Activated B cell treated with CpG ODN at 0.5 μM for 24 hours (primary cell): ENCODE measurements around the gene TRPM4. TPM values are rescaled to one million over a fixed set of nuclear protein-coding genes. Genes with fewer than 3 reads are reported as not detected.

Experiments
- ATAC-seq: fragments of 200-7000 bp; cut with Tn5 transposase; one replicate; pipeline ENCODE4 v1.10.0; 2021; ENCODE audit warnings: low read depth, mild to moderate bottlenecking, moderate library complexity
- CTCF ChIA-PET: fragments of 350-600 bp; sonication (Branson Sonifier 250); formaldehyde crosslinking; loops from one replicate; lab custom pipeline; 2021; ENCODE audit warnings: antibody characterized with exemption; lab: Charles Lee
- POLR2A ChIA-PET: fragments of 350-600 bp; sonication (Branson Sonifier 250); formaldehyde crosslinking; loops from one replicate; lab custom pipeline; 2021; ENCODE audit warnings: antibody characterized with exemption; lab: Charles Lee
- DNase-seq: peaks from one replicate; pipeline ENCODE4 v3.0.0; 2022
- H3K27ac Mint-ChIP-seq: one replicate; pipeline ENCODE4 v1.8.0; 2020; ENCODE audit warnings: mixed read lengths
- H3K27me3 Mint-ChIP-seq: one replicate; pipeline ENCODE4 v1.8.0; 2021; ENCODE audit warnings: mixed read lengths
- H3K36me3 Mint-ChIP-seq: one replicate; pipeline ENCODE4 v1.8.0; 2021; ENCODE audit warnings: low read depth, mixed read lengths
- H3K4me1 Mint-ChIP-seq: one replicate; pipeline ENCODE4 v1.8.0; 2021; ENCODE audit warnings: mixed read lengths
- H3K4me3 Mint-ChIP-seq: one replicate; pipeline ENCODE4 v1.8.0; 2020; ENCODE audit warnings: mild to moderate bottlenecking, mixed read lengths
- H3K9me3 Mint-ChIP-seq: one replicate; pipeline ENCODE4 v1.8.0; 2020; ENCODE audit warnings: mixed read lengths
- CTCF ChIP-seq: fragments of 200-600 bp; IDR thresholded peaks from one replicate; pipeline ENCODE4 v1.8.0; 2022; ENCODE audit warnings: antibody characterized with exemption, mild to moderate bottlenecking
- intact Hi-C: fragments of 100-400 bp; cut with micrococcal nuclease; formaldehyde crosslinking; loops from one replicate; pipeline ENCODE4 v1.15.1; 2024
- total RNA-seq: library from RNA; stranded (reverse); gene quantifications from 2 replicates; pipeline ENCODE4 v1.2.3, GENCODE V29; 2022

Gene TRPM4
- total RNA-seq, 1 donor from 2014 or later: not detected

DNA sequence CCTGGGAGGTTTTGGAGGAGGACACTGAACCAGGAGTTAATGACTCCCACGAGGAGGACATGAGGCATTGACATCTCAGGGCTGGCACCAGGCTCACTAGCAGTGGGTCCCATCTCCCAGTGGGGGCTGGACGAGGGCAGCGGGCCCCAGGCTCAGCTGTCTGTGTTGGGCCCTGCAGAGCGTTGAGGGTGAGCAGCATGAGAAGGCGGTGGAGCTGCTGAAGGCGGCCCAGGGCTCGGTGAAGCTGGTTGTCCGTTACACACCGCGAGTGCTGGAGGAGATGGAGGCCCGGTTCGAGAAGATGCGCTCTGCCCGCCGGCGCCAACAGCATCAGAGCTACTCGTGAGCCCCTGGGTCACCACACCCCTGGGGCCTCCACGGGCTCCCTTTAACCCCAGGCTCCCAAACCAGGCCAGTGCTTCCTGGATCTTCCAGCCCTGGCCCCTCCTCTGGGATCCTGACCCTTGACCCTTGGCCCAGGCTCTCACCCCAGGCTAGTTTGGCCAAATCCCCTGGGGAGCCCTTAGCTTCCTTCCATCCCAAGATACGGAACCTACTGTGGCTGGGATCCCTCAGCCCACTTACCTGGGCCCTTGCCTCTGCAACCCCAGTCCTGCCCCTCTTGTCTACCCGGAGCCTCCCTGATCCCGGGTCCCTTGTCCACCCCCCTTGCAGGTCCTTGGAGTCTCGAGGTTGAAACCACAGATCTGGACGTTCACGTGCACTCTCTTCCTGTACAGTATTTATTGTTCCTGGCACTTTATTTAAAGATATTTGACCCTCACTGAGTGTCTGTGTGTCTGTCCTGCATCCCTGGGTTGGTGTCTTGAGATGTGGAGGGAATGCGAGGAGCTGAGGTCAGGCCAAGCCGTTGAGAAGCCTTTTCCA lies 39.7 kb upstream of the TRPM4 start:
- intact Hi-C loops: loop anchor here (2.0 to 10.0 kb wide), 6 partner anchors 29 to 757 kb away; partner anchors contain the start of genes AKT1S1, ALDH16A1, DBP and GYS1
- POLR2A ChIA-PET: interaction anchor here (0.9 kb wide), 1 partner anchor 124 kb away, joined by 3 read pairs; the partner anchor contains the start of genes GYS1 and RUVBL2
- peaks cover 50% of the 10 kb centered on the region for H3K4me1 Mint-ChIP-seq

GRCh38 chr19:49118565-49119410 lies 38.8 kb upstream of the TRPM4 start, which contains the start of gene C19orf73:
Gene C19orf73, minus strand, starts transcription at chr19:49119143. Its CDS starts 121 bp downstream, at chr19:49119022.
- CTCF ChIA-PET: no interaction called here
- intact Hi-C loops: loop anchor here (1.0 to 10.0 kb wide), 7 partner anchors 10 to 756 kb away; partner anchors contain the start of genes AKT1S1, ALDH16A1, DBP and GYS1

More for the DNA sequence above, 39.7 kb upstream of the TRPM4 start:
- peak overlapping the region; percentile 87 for H3K27ac Mint-ChIP-seq
- H3K36me3 Mint-ChIP-seq: no peaks in the 10 kb centered on the region
- no peak for DNase-seq
- H3K27me3 Mint-ChIP-seq: peaks cover 7% of the 10 kb centered on the region
- peak overlapping the region; percentile 84 for H3K4me3 Mint-ChIP-seq
- H3K9me3 Mint-ChIP-seq: no peaks in the 10 kb centered on the region
- ATAC-seq: no peak
- TF ChIP-seq CTCF: no peak
- CTCF ChIA-PET: interaction anchor here (2.9 kb wide), 1 partner anchor 12 kb away, joined by 8 read pairs; no protein-coding TSS in a partner anchor

DNA sequence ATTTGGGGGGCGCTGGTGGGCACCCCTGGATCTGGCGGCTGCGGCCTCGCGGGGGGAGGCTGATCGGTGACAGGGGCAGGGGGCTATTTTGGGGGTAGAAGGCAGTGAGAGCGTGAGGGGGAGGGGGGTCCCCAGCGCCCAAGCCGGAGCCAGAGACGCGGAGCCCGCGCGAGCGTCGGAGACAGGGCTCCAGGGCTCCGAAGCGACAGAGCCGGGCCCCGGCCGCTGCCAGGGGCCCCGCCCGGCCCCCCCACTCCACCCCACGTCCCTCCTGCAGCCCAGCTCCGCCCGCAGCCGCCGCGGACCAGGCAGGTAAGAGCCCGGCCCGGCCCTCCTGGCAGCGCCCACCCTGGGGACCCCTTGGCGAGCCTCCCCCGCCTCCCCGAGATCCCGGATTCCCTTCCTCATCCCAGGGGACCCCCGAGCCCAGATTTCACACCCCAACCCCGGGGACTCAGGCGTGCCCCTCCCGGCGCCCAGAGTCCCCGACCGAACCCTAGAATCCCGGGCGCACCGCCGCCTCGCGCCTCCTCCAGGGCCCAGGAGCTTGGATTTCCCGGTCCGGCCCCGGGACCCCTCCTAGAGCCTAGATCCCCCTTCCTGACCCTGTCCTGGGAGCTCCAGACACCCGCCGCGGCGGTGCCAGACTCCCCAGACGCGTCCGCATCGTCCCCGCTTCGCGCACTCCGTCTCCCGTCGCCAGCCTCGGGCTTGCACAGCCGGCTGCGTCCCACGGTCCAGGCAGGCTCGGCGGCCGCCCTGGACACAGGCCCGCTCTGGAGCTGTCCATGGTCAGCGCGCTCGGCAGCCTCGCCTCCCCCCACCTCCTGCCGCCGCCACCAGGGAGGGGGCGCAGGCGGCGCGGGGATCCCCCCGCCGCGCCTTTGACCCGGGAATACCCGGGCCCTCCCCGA lies 37.9 kb upstream of the TRPM4 start, which contains the start of gene PPFIA3:
PPFIA3 (plus strand) TSS at position 134 of the 914 bp plus-strand sequence. CDS start 8,330 bp downstream, outside the sequence.
- Mint-ChIP-seq H3K36me3 (no peaks in the 10 kb centered on the region), H3K4me1 (peaks cover 41% of the 10 kb centered on the region), H3K9me3 (no peaks in the 10 kb centered on the region), H3K27me3 (peaks cover 7% of the 10 kb centered on the region), H3K27ac (peak within 1 kb of the TSS; percentile 87), H3K4me3 (peak within 1 kb of the TSS; percentile 84)
- CTCF ChIA-PET: interaction anchor here (0.6 to 1.5 kb wide), 2 partner anchors 22 to 79 kb away, joined by 3 read pairs; no protein-coding TSS in a partner anchor
- intact Hi-C loops: loop anchor here (1.0 to 10.0 kb wide), 7 partner anchors 9 to 755 kb away; partner anchors contain the start of genes AKT1S1, ALDH16A1, DBP and GYS1
- POLR2A ChIA-PET: interaction anchor here (0.6 to 1.3 kb wide), 3 partner anchors 8 to 210 kb away, joined by 3 to 9 read pairs (median 4); no protein-coding TSS in a partner anchor
- ATAC-seq (no peak), DNase-seq (peak; percentile 32)
- no peak for TF ChIP-seq CTCF

More at GRCh38 chr19:49118565-49119410, 38.8 kb upstream of the TRPM4 start, which contains the start of gene C19orf73:
- POLR2A ChIA-PET: interaction anchor here (1.3 kb wide), 1 partner anchor 21 kb away, joined by 3 read pairs; no protein-coding TSS in a partner anchor
- Mint-ChIP-seq H3K36me3 (no peaks in the 10 kb centered on the region), H3K4me1 (peaks cover 44% of the 10 kb centered on the region), H3K27ac (peak within 1 kb of the TSS; percentile 87), H3K4me3 (peak within 1 kb of the TSS; percentile 84), H3K9me3 (no peaks in the 10 kb centered on the region), H3K27me3 (peaks cover 7% of the 10 kb centered on the region)
- ATAC-seq: peak; percentile 82
- DNase-seq: peak; percentile 96
- no peak for TF ChIP-seq CTCF

- H3K9me3 Mint-ChIP-seq: no peaks in the 10 kb centered on the region
- DNase-seq: no peak
- ATAC-seq: no peak
- H3K4me3 Mint-ChIP-seq: peak overlapping the region; percentile 71
- peaks cover 36% of the 10 kb centered on the region for H3K4me1 Mint-ChIP-seq
- intact Hi-C loops: no loop called here
- peaks cover 7% of the 10 kb centered on the region for H3K27me3 Mint-ChIP-seq
- H3K27ac Mint-ChIP-seq: no peak overlapping the region
- POLR2A ChIA-PET: interaction anchor here (0.9 to 1.3 kb wide), 3 partner anchors 8 to 25 kb away, joined by 3 to 4 read pairs (median 3); no protein-coding TSS in a partner anchor
- H3K36me3 Mint-ChIP-seq: no peaks in the 10 kb centered on the region
- CTCF ChIA-PET: interaction anchor here (0.6 to 1.5 kb wide), 2 partner anchors 23 to 78 kb away, joined by 3 read pairs; no protein-coding TSS in a partner anchor
- TF ChIP-seq CTCF: no peak
Measured at GRCh38 chr19:49120325-49120683, 37.3 kb upstream of the TRPM4 start.
